CD14-positive monocyte (primary cell): ENCODE results near the gene EEFSEC. TPM values are rescaled to one million over a fixed set of nuclear protein-coding genes. Genes with fewer than 3 reads are reported as not detected.

Source experiments
- DNase-seq, 3 donors: peaks; one replicate each; pipeline ENCODE4 v3.0.0-alpha.2; 2011 to 2022
- H2AFZ ChIP-seq: 2 replicates; pipeline ENCODE4 v1.6.0; 2012; ENCODE audit warnings: mild to moderate bottlenecking, low read depth, low read length, inconsistent platforms; ENCODE audit not compliant: insufficient read depth, poor library complexity, severe bottlenecking
- H3K27ac ChIP-seq, 2 donors: 1 replicate in 1 of 2; 2 replicates in 1 of 2; pipeline ENCODE4 v1.5.1; 2012 to 2013; ENCODE audit warnings: low read length in 2 of 2, control low read depth in 1 of 2, inconsistent platforms in 1 of 2, low read depth in 1 of 2, mild to moderate bottlenecking in 1 of 2
- H3K27me3 ChIP-seq, 2 donors: one replicate each; pipeline versions ENCODE4 v1.6.0 to v1.6.1; 2011 to 2013; ENCODE audit warnings: low read length in 2 of 2; ENCODE audit not compliant: control insufficient read depth in 2 of 2, insufficient read depth in 2 of 2
- H3K36me3 ChIP-seq, 2 donors: replicated peaks in 1 of 2; 1 replicate in 1 of 2; 2 replicates in 1 of 2; pipeline versions ENCODE4 v1.5.1 to v1.6.1; 2012 to 2013; ENCODE audit warnings: low read length in 2 of 2, control low read depth in 1 of 2, inconsistent platforms in 1 of 2, mild to moderate bottlenecking in 1 of 2; ENCODE audit not compliant: insufficient read depth in 2 of 2, control insufficient read depth in 1 of 2
- H3K4me1 ChIP-seq, 2 donors: 1 replicate in 1 of 2; 2 replicates in 1 of 2; pipeline versions ENCODE4 v1.5.1 to v1.6.1; 2012 to 2013; ENCODE audit warnings: low read length in 2 of 2, control low read depth in 1 of 2, inconsistent platforms in 1 of 2, mild to moderate bottlenecking in 1 of 2, moderate library complexity in 1 of 2; ENCODE audit not compliant: insufficient read depth in 2 of 2, control insufficient read depth in 1 of 2
- H3K4me2 ChIP-seq: replicated peaks from 2 replicates; pipeline ENCODE3; 2012; ENCODE audit warnings: low read length, moderate library complexity, mild to moderate bottlenecking; ENCODE audit not compliant: poor library complexity, severe bottlenecking; ENCODE audit errors: extremely low read depth
- H3K4me3 ChIP-seq, 3 experiments: fragments of 200-600 bp in 1 of 3; sonication (generic) in 1 of 3; replicated peaks in 1 of 3; 1 replicate in 2 of 3; 2 replicates in 1 of 3; pipeline ENCODE4 v1.5.1; 2011 to 2013; ENCODE audit warnings: low read length in 3 of 3, mild to moderate bottlenecking in 3 of 3, control low read depth in 2 of 3, low read depth in 2 of 3, inconsistent platforms in 1 of 3, moderate library complexity in 1 of 3
- H3K79me2 ChIP-seq: 2 replicates; pipeline ENCODE4 v1.6.0; 2012; ENCODE audit warnings: mild to moderate bottlenecking, control low read depth, inconsistent platforms, low read length, moderate library complexity; ENCODE audit not compliant: insufficient read depth
- H3K9ac ChIP-seq: 2 replicates; pipeline ENCODE4 v1.6.0; 2017; ENCODE audit warnings: low read length, mild to moderate bottlenecking; ENCODE audit not compliant: insufficient read depth, poor library complexity, severe bottlenecking
- H3K9me3 ChIP-seq, 2 donors: replicated peaks in 1 of 2; 1 replicate in 1 of 2; 2 replicates in 1 of 2; pipeline versions ENCODE4 v1.5.1 to v1.6.1; 2012 to 2013; ENCODE audit warnings: low read length in 2 of 2, control low read depth in 1 of 2; ENCODE audit not compliant: control insufficient read depth in 1 of 2, insufficient read depth in 1 of 2
- H4K20me1 ChIP-seq: 2 replicates; pipeline ENCODE4 v1.6.0; 2012; ENCODE audit warnings: mild to moderate bottlenecking, low read length, control low read depth, moderate library complexity; ENCODE audit not compliant: insufficient read depth
- H3K27ac Mint-ChIP-seq, 7 donors: one replicate each; pipeline ENCODE4 v1.8.0; 2020; ENCODE audit warnings: mild to moderate bottlenecking in 7 of 7, mixed read lengths in 7 of 7, moderate library complexity in 6 of 7, inconsistent platforms in 2 of 7
- H3K27me3 Mint-ChIP-seq, 3 donors: one replicate each; pipeline ENCODE4 v1.8.0; 2021 to 2022; ENCODE audit warnings: low read depth in 3 of 3, mild to moderate bottlenecking in 3 of 3, mixed read lengths in 3 of 3, moderate library complexity in 3 of 3, inconsistent platforms in 1 of 3
- H3K36me3 Mint-ChIP-seq, 2 donors: one replicate each; pipeline ENCODE4 v1.8.0; 2020; ENCODE audit warnings: mixed read lengths in 2 of 2, inconsistent platforms in 1 of 2, mild to moderate bottlenecking in 1 of 2
- H3K4me1 Mint-ChIP-seq: one replicate; pipeline ENCODE4 v1.8.0; 2020; ENCODE audit warnings: mild to moderate bottlenecking, mixed read lengths
- H3K4me3 Mint-ChIP-seq, 2 donors: one replicate each; pipeline ENCODE4 v1.8.0; 2020; ENCODE audit warnings: mild to moderate bottlenecking in 2 of 2, mixed read lengths in 2 of 2, moderate library complexity in 1 of 2
- H3K9me3 Mint-ChIP-seq, 7 donors: one replicate each; pipeline ENCODE4 v1.8.0; 2020 to 2022; ENCODE audit warnings: mixed read lengths in 7 of 7, mild to moderate bottlenecking in 6 of 7, moderate library complexity in 6 of 7, inconsistent platforms in 2 of 7
- CTCF ChIP-seq: fragments of 200-600 bp; IDR thresholded peaks from one replicate; pipeline ENCODE4 v1.8.0; 2022; ENCODE audit warnings: antibody characterized with exemption, mild to moderate bottlenecking
- WGBS: methylation state at CpG from one replicate; pipeline ENCODE4 v1.1.5; 2013; ENCODE audit warnings: missing lambda C conversion rate; ENCODE audit not compliant: insufficient coverage; 5-methylcytosine and 5-hydroxymethylcytosine counted together
- intact Hi-C, 2 donors: fragments of 100-400 bp; cut with micrococcal nuclease; formaldehyde crosslinking; loops; one replicate each; pipeline versions ENCODE4 v1.15.0 to v1.15.1; 2023
- polyA plus RNA-seq, 3 donors: library from polyadenylated mRNA; depleted of rRNA in 1 of 3; unstranded in 2 of 3; stranded (reverse) in 1 of 3; fragments of 300-500 nt in 2 of 3; fragments of >200 nt in 1 of 3; fragmentation: Illumina TruSeq in 2 of 3; gene quantifications; 1 replicate in 2 of 3; 2 replicates in 1 of 3; pipeline ENCODE4 v1.2.3, GENCODE V29; 2012 to 2021

The EEFSEC gene
- polyA plus RNA-seq, 3 donors: 13.3 to 14.9 (median 14.9) TPM

GRCh38 chr3:128418900-128419299 lies 265.6 kb downstream of the EEFSEC start:
- intact Hi-C loops: no loop called here
- no peak for TF ChIP-seq CTCF

GRCh38 chr3:128419311-128419710 lies 266.0 kb downstream of the EEFSEC start:
- Histone ChIP-seq H2AFZ (no peak overlapping the region), H3K4me1 (peaks cover 30 to 32% of the 10 kb centered on the region in 2 donors), H3K27ac (no peak overlapping the region), H3K4me2 (no peak overlapping the region), H3K9me3 (peaks cover 0 to 14% of the 10 kb centered on the region in 2 donors), H3K79me2 (no peaks in the 10 kb centered on the region), H4K20me1 (no peaks in the 10 kb centered on the region), H3K36me3 (no peaks in the 10 kb centered on the region), H3K9ac (no peak overlapping the region), H3K27me3 (no peaks in the 10 kb centered on the region), H3K4me3 (no peak overlapping the region)
- H3K27me3 Mint-ChIP-seq: peaks cover 3 to 6% (median 4%) of the 10 kb centered on the region in 3 donors
- 100% methylated on average over 4 of the region's 4 CpGs for WGBS
- peaks cover 5 to 9% of the 10 kb centered on the region in 2 donors for H3K36me3 Mint-ChIP-seq
- peaks cover 32% of the 10 kb centered on the region for H3K4me1 Mint-ChIP-seq
- DNase-seq: no peak
- no peak overlapping the region for H3K27ac Mint-ChIP-seq
- no peak for TF ChIP-seq CTCF
- no peak overlapping the region for H3K4me3 Mint-ChIP-seq
- intact Hi-C loops: no loop called here
- peaks cover 5 to 16% (median 12%) of the 10 kb centered on the region in 7 donors for H3K9me3 Mint-ChIP-seq

More at GRCh38 chr3:128418900-128419299, 265.6 kb downstream of the EEFSEC start:
- Histone ChIP-seq H3K36me3 (no peaks in the 10 kb centered on the region), H3K79me2 (no peaks in the 10 kb centered on the region), H2AFZ (no peak overlapping the region), H3K4me3 (no peak overlapping the region), H3K9me3 (peaks cover 0 to 14% of the 10 kb centered on the region in 2 donors), H4K20me1 (no peaks in the 10 kb centered on the region), H3K4me2 (no peak overlapping the region), H3K9ac (no peak overlapping the region), H3K27me3 (no peaks in the 10 kb centered on the region), H3K27ac (no peak overlapping the region), H3K4me1 (peaks cover 30 to 32% of the 10 kb centered on the region in 2 donors)
- Mint-ChIP-seq H3K4me1 (peaks cover 32% of the 10 kb centered on the region), H3K9me3 (peaks cover 5 to 16% (median 12%) of the 10 kb centered on the region in 7 donors), H3K4me3 (no peak overlapping the region), H3K27ac (no peak overlapping the region), H3K27me3 (peaks cover under 1 to 6% (median 3%) of the 10 kb centered on the region in 3 donors), H3K36me3 (peaks cover 5 to 9% of the 10 kb centered on the region in 2 donors)
- DNase-seq: no peak
- WGBS: 92% methylated on average over 2 of the region's 2 CpGs
